ENCODE data around the gene PUM1. TPM values are rescaled to one million over a fixed set of nuclear protein-coding genes. Genes with fewer than 3 reads are reported as not detected.

The PUM1 gene
- total and polyA plus RNA-seq, 2 donors (not counting 3 experiments of a cell fraction or from before 2014, with no cell fraction given) = 94.7 to 124 TPM

- no peaks in the 10 kb centered on the region for H3K27me3 ChIP-seq (ENCODE audit: control insufficient read depth in 2 of 2, insufficient read depth in 2 of 2, low read length in 2 of 2)
- POLR2A ChIA-PET = no interaction called here
- no peak overlapping the region for H3K27ac ChIP-seq (ENCODE audit: insufficient read depth, low read depth, low read length)
- H3K9ac ChIP-seq (replicated peaks; ENCODE audit: extremely low read depth, insufficient read depth, low read length) = no peak overlapping the region
- no peak overlapping the region for H2AFZ ChIP-seq (ENCODE audit: low read depth, low read length)
- TF ChIP-seq EZH2 (IDR thresholded peaks at IDR 0.05; ENCODE audit: borderline replicate concordance, low read depth, low read length, severe bottlenecking) = no peak
- no peak for TF ChIP-seq POLR2AphosphoS5 (IDR thresholded peaks at IDR 0.05; ENCODE audit: insufficient read depth, low read depth, low read length)
- TF ChIP-seq CTCF (IDR thresholded peaks at IDR 0.05; ENCODE audit: extremely low read depth in 1 of 2, insufficient read depth in 1 of 2, low read depth in 1 of 2, low read length in 2 of 2) = no peak
- no peak for TF ChIP-seq MYC (IDR thresholded peaks at IDR 0.05; ENCODE audit: low read depth, low read length)
- TF ChIP-seq POLR2A (IDR thresholded peaks at IDR 0.05; ENCODE audit: low read depth, low read length) = no peak
- no peaks in the 10 kb centered on the region for H3K9me1 ChIP-seq (replicated peaks; ENCODE audit: control insufficient read depth, extremely low read depth, insufficient read depth, low read length)
- FAIRE-seq (no peak), DNase-seq (ENCODE audit: low read depth, low spot score) (no peak)
- CTCF ChIA-PET = interaction anchor here (0.6 to 8.2 kb wide), 13 partner anchors 10 to 156 kb away, joined by 3 to 73 read pairs (median 5); no protein-coding TSS in a partner anchor
- peaks cover 9 to 12% of the 10 kb centered on the region in 2 experiments for H3K36me3 ChIP-seq (ENCODE audit: control insufficient read depth in 2 of 2, extremely low read depth in 1 of 2, insufficient read depth in 2 of 2, low read length in 2 of 2)
- intact Hi-C loops (cut with micrococcal nuclease) (loop anchor here (1.0 to 2.0 kb wide), 3 partner anchors 127 to 210 kb away; no protein-coding TSS in a partner anchor), dilution Hi-C loops (cut with MboI; ENCODE audit: extremely low pct_ligation_motif_present, low sequenced_read_pairs) (no loop called here)
- H3K9me3 ChIP-seq (replicated peaks; ENCODE audit: control insufficient read depth, insufficient read depth, low read length) = no peaks in the 10 kb centered on the region
- H3K79me2 ChIP-seq (ENCODE audit: control insufficient read depth, insufficient read depth, low read length) = no peaks in the 10 kb centered on the region
- no peak overlapping the region for H3K4me3 ChIP-seq (replicated peaks in 1 of 3; ENCODE audit: insufficient read depth in 1 of 3, low read depth in 1 of 3, low read length in 3 of 3)
- BruUV-seq (replicated peaks) = TSS peak; percentile 2
- H3K4me1 ChIP-seq (ENCODE audit: control insufficient read depth, extremely low read depth, insufficient read depth, low read length) = no peaks in the 10 kb centered on the region
- H4K20me1 ChIP-seq (replicated peaks; ENCODE audit: control insufficient read depth, extremely low read depth, insufficient read depth, low read length) = no peaks in the 10 kb centered on the region
- no peak overlapping the region for H3K4me2 ChIP-seq (ENCODE audit: insufficient read depth, low read length)
Observed at GRCh38 chr1:30928789-30929134, 136.8 kb downstream of the PUM1 start.

GRCh38 chr1:30928171-30928570, 137.3 kb downstream of the PUM1 start:
- Histone ChIP-seq H3K4me2 (ENCODE audit: insufficient read depth, low read length) (no peak overlapping the region), H2AFZ (ENCODE audit: low read depth, low read length) (no peak overlapping the region), H3K9me3 (replicated peaks; ENCODE audit: control insufficient read depth, insufficient read depth, low read length) (no peaks in the 10 kb centered on the region), H3K4me3 (replicated peaks in 1 of 3; ENCODE audit: insufficient read depth in 1 of 3, low read depth in 1 of 3, low read length in 3 of 3) (no peak overlapping the region), H3K4me1 (ENCODE audit: control insufficient read depth, extremely low read depth, insufficient read depth, low read length) (no peaks in the 10 kb centered on the region), H3K79me2 (ENCODE audit: control insufficient read depth, insufficient read depth, low read length) (no peaks in the 10 kb centered on the region), H3K9ac (replicated peaks; ENCODE audit: extremely low read depth, insufficient read depth, low read length) (no peak overlapping the region), H4K20me1 (replicated peaks; ENCODE audit: control insufficient read depth, extremely low read depth, insufficient read depth, low read length) (no peaks in the 10 kb centered on the region), H3K27me3 (ENCODE audit: control insufficient read depth in 2 of 2, insufficient read depth in 2 of 2, low read length in 2 of 2) (no peaks in the 10 kb centered on the region), H3K27ac (ENCODE audit: insufficient read depth, low read depth, low read length) (no peak overlapping the region), H3K9me1 (replicated peaks; ENCODE audit: control insufficient read depth, extremely low read depth, insufficient read depth, low read length) (no peaks in the 10 kb centered on the region), H3K36me3 (ENCODE audit: control insufficient read depth in 2 of 2, extremely low read depth in 1 of 2, insufficient read depth in 2 of 2, low read length in 2 of 2) (peaks cover 6 to 8% of the 10 kb centered on the region in 2 experiments)
- DNase-seq (ENCODE audit: low read depth, low spot score) = no peak
- no TSS peak for BruUV-seq (replicated peaks)
- dilution Hi-C loops (cut with MboI; ENCODE audit: extremely low pct_ligation_motif_present, low sequenced_read_pairs) = no loop called here
- FAIRE-seq = no peak
- ChIA-PET POLR2A (no interaction called here), CTCF (interaction anchor here (0.6 to 8.2 kb wide), 13 partner anchors 9 to 155 kb away, joined by 3 to 73 read pairs (median 5); no protein-coding TSS in a partner anchor)
- intact Hi-C loops (cut with micrococcal nuclease) = loop anchor here (2.0 kb wide), 1 partner anchor 209 kb away; no protein-coding TSS in a partner anchor
- TF ChIP-seq EZH2 (IDR thresholded peaks at IDR 0.05; ENCODE audit: borderline replicate concordance, low read depth, low read length, severe bottlenecking) (no peak), POLR2A (IDR thresholded peaks at IDR 0.05; ENCODE audit: low read depth, low read length) (no peak), MAX (IDR thresholded peaks at IDR 0.05; ENCODE audit: insufficient read depth, insufficient read length) (no peak), MYC (IDR thresholded peaks at IDR 0.05; ENCODE audit: low read depth, low read length) (no peak), CTCF (IDR thresholded peaks at IDR 0.05; ENCODE audit: extremely low read depth in 1 of 2, insufficient read depth in 1 of 2, low read depth in 1 of 2, low read length in 2 of 2) (no peak), JUN (IDR thresholded peaks at IDR 0.05; ENCODE audit: borderline replicate concordance, insufficient read depth, insufficient read length, low read depth) (no peak)
